Nephron progenitor cell (in vitro differentiated cells): ENCODE measurements around the gene CCN5.

ENCODE experiments used
- DNase-seq: peaks from one replicate; pipeline ENCODE4 v3.0.0; 2021
- H3K27ac Mint-ChIP-seq: 2 replicates; pipeline ENCODE4 v1.8.0; 2021; ENCODE audit warnings: mild to moderate bottlenecking, moderate library complexity, mixed read lengths
- H3K27me3 Mint-ChIP-seq: 2 replicates; pipeline ENCODE4 v1.8.0; 2021; ENCODE audit warnings: mild to moderate bottlenecking, low read depth, mixed read lengths; ENCODE audit not compliant: poor library complexity
- H3K36me3 Mint-ChIP-seq: 2 replicates; pipeline ENCODE4 v1.8.0; 2021; ENCODE audit warnings: low read depth, mixed read lengths
- H3K4me1 Mint-ChIP-seq: 2 replicates; pipeline ENCODE4 v1.8.0; 2021; ENCODE audit warnings: mixed read lengths
- H3K4me3 Mint-ChIP-seq: 2 replicates; pipeline ENCODE4 v1.8.0; 2021; ENCODE audit warnings: mild to moderate bottlenecking, moderate library complexity, mixed read lengths
- H3K9me3 Mint-ChIP-seq: 2 replicates; pipeline ENCODE4 v1.8.0; 2021; ENCODE audit warnings: mild to moderate bottlenecking, moderate library complexity, mixed read lengths
- TF ChIP-seq, protein P1 (sequence below): fragments of 200-600 bp; sonication (generic); IDR thresholded peaks from 2 replicates; pipeline ENCODE4 v1.5.0; 2021; ENCODE audit warnings: antibody characterized with exemption

CCN5 gene

DNA sequence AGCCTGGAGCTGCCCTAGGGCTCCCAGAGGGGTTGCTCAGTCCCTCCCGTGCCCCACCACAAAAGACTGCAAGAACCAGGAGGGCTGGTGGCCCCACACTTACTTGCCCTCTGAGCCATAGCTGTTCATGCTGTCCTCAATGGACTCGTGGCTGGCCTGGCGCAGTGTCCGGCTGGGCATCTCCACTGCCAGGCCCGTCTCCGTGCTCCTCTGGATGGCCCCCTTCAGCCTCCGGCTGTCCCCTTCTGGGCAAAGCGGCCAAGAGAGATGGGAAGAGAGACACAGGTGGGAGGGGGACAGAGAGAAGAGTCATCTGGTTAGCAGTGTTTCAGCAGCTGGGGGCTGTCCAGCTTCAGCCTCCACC lies 56.0 kb downstream of the CCN5 start:
- H3K27ac Mint-ChIP-seq, result no peak overlapping the region
- peaks cover 10% of the 10 kb centered on the region for H3K4me1 Mint-ChIP-seq
- peaks cover 5% of the 10 kb centered on the region for H3K27me3 Mint-ChIP-seq
- H3K4me3 Mint-ChIP-seq, result no peak overlapping the region
- no peaks in the 10 kb centered on the region for H3K36me3 Mint-ChIP-seq
- H3K9me3 Mint-ChIP-seq, result no peaks in the 10 kb centered on the region
- no peak for DNase-seq
- TF ChIP-seq, protein P1, sequence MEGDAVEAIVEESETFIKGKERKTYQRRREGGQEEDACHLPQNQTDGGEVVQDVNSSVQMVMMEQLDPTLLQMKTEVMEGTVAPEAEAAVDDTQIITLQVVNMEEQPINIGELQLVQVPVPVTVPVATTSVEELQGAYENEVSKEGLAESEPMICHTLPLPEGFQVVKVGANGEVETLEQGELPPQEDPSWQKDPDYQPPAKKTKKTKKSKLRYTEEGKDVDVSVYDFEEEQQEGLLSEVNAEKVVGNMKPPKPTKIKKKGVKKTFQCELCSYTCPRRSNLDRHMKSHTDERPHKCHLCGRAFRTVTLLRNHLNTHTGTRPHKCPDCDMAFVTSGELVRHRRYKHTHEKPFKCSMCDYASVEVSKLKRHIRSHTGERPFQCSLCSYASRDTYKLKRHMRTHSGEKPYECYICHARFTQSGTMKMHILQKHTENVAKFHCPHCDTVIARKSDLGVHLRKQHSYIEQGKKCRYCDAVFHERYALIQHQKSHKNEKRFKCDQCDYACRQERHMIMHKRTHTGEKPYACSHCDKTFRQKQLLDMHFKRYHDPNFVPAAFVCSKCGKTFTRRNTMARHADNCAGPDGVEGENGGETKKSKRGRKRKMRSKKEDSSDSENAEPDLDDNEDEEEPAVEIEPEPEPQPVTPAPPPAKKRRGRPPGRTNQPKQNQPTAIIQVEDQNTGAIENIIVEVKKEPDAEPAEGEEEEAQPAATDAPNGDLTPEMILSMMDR, result no peak

DNA sequence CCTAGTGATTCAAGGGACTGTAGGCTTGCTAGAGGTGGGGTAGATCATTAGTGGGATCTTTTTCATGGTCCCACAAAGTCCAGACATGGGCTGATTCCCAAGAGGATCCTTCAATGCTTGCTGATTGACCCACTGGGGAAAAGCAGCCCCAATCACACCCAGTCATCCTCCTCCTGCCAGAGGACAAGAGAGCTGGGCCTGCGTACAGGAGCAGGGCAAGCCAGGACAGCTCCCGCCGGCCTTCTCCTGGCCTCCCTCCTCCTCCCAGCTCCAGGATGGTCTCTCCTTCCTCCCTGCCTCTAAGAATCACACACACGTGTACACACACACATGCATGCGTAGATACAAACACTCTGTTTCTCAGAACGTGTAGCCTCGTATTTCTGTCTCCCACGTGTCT lies 57.5 kb downstream of the CCN5 start:
- peaks cover 5% of the 10 kb centered on the region for H3K27me3 Mint-ChIP-seq
- H3K27ac Mint-ChIP-seq, result no peak overlapping the region
- H3K36me3 Mint-ChIP-seq, result no peaks in the 10 kb centered on the region
- TF ChIP-seq, protein P1, result no peak
- H3K4me1 Mint-ChIP-seq, result peaks cover 10% of the 10 kb centered on the region
- no peak overlapping the region for H3K4me3 Mint-ChIP-seq
- no peaks in the 10 kb centered on the region for H3K9me3 Mint-ChIP-seq
- DNase-seq, result no peak

DNA sequence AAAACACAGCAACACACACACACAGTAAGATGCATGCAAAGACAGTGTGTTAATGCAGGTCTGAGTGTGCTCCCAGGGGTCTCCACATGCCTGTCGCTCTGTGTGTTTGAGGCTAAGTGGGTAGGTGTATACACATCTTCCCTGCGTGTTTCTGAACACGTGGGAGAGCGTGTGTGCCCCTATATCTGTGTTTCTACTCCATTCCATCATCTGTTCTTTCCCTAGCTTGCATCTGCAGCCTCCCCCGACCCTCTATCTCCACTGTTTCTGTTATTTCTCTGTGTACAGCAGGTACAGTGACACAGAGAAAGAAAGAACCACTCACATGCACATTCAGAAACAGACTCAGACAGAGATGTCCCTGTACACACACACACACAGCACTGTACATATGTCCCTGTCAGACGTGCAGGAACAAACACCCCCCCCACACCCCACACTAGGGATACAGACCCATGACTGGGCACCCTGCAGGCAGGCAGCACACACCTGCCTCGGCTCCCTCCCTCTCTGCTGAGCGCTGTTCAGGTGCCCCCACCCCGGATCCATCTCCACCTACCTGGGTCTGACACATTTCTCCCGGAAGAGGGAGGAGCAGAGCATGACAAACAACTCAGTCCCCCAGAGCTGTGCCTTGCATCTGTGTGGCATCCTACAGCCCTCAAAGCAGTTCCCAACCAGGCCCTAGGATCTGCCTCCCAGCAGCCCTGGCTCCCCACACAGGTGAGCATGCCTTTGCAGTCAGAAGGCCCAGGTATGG lies 58.1 kb downstream of the CCN5 start:
- H3K4me1 Mint-ChIP-seq, result peaks cover 10% of the 10 kb centered on the region
- no peaks in the 10 kb centered on the region for H3K36me3 Mint-ChIP-seq
- TF ChIP-seq, protein P1, result no peak
- H3K27me3 Mint-ChIP-seq, result peaks cover 7% of the 10 kb centered on the region
- no peak for DNase-seq
- H3K9me3 Mint-ChIP-seq, result no peaks in the 10 kb centered on the region
- H3K4me3 Mint-ChIP-seq, result no peak overlapping the region
- H3K27ac Mint-ChIP-seq, result no peak overlapping the region

DNA sequence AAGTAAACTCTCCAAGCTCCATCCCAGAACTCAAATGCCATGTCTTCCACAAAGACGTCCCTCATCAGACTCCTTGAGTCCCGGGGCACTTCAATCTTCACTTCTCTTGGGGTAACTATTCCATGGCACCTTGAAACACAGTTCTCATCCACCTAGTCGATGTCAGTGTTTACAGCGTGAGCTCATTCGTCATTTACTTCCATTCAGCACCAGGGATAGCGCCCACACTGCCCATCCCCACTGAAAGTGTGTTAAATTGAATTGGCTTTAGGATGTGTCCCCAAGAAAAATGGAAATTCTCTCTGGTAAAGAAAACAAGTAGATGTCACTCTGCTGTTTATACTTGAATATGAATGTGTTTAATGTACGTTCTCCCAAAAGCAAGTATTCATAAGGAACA lies 61.8 kb downstream of the CCN5 start:
- TF ChIP-seq, protein P1, result no peak
- H3K27me3 Mint-ChIP-seq, result peaks cover 7% of the 10 kb centered on the region
- no peak overlapping the region for H3K27ac Mint-ChIP-seq
- H3K4me1 Mint-ChIP-seq, result no peaks in the 10 kb centered on the region
- no peaks in the 10 kb centered on the region for H3K36me3 Mint-ChIP-seq
- DNase-seq, result peak; percentile 82
- no peaks in the 10 kb centered on the region for H3K9me3 Mint-ChIP-seq
- no peak overlapping the region for H3K4me3 Mint-ChIP-seq
